HepG2 (cell line): ENCODE measurements around the gene FOSL2. TPM values are rescaled to one million over a fixed set of nuclear protein-coding genes. Genes with fewer than 3 reads are reported as not detected.

Experiments used
- ARID2 ChIP-seq: sonication (generic); formaldehyde crosslinking; IDR thresholded peaks from 2 replicates; pipeline ENCODE4 v1.8.1; 2022; ENCODE audit warnings: mild to moderate bottlenecking, missing genetic modification reagents, borderline replicate concordance
- BHLHE40 ChIP-seq: IDR thresholded peaks from 2 replicates; pipeline ENCODE4 v1.6.1; 2011; ENCODE audit warnings: low read length, improper control_type of control experiment
- CC2D1A ChIP-seq: sonication (generic); formaldehyde crosslinking; IDR thresholded peaks from 2 replicates; pipeline ENCODE4 v1.8.1; 2023; ENCODE audit warnings: mild to moderate bottlenecking, missing genetic modification reagents
- KAT2B ChIP-seq: fragments of 150-350 bp; IDR thresholded peaks from 2 replicates; pipeline ENCODE4 v1.6.1; 2014; ENCODE audit warnings: low read depth, low read length, borderline replicate concordance
- KDM6A ChIP-seq: IDR thresholded peaks from 2 replicates; pipeline ENCODE4 v1.6.1; 2016; ENCODE audit warnings: low read depth
- KLF15 ChIP-seq: sonication (generic); formaldehyde crosslinking; IDR thresholded peaks from 2 replicates; pipeline ENCODE4 v1.8.1; 2023; ENCODE audit warnings: borderline replicate concordance, mild to moderate bottlenecking, inconsistent platforms, missing genetic modification reagents, mixed read lengths
- KLF6 ChIP-seq: IDR thresholded peaks from 2 replicates; pipeline ENCODE4 v1.8.0; 2016; ENCODE audit warnings: missing biosample characterization, missing genetic modification reagents
- PBX3 ChIP-seq: sonication (generic); formaldehyde crosslinking; IDR thresholded peaks from 2 replicates; pipeline ENCODE4 v1.8.1; 2023; ENCODE audit warnings: missing genetic modification reagents, inconsistent platforms, borderline replicate concordance
- PCBP1 ChIP-seq: fragments of 200-400 bp; formaldehyde crosslinking; IDR thresholded peaks from 2 replicates; pipeline ENCODE4 v1.6.1; 2017; ENCODE audit warnings: mild to moderate bottlenecking, low read depth, low read length, borderline replicate concordance
- POGZ ChIP-seq: sonication (generic); formaldehyde crosslinking; IDR thresholded peaks from 2 replicates; pipeline ENCODE4 v1.4.0; 2020; ENCODE audit warnings: mild to moderate bottlenecking, missing genetic modification reagents
- REXO4 ChIP-seq: sonication (generic); formaldehyde crosslinking; IDR thresholded peaks from 2 replicates; pipeline ENCODE4 v1.8.0; 2022; ENCODE audit warnings: missing genetic modification reagents, mild to moderate bottlenecking, borderline replicate concordance
- RFXAP ChIP-seq: sonication (generic); formaldehyde crosslinking; IDR thresholded peaks from 2 replicates; pipeline ENCODE4 v1.4.0; 2020; ENCODE audit warnings: missing genetic modification reagents, borderline replicate concordance
- SAFB2 ChIP-seq: sonication (generic); formaldehyde crosslinking; IDR thresholded peaks from 2 replicates; pipeline ENCODE4 v1.5.1; 2020; ENCODE audit warnings: missing genetic modification reagents, low read depth, mild to moderate bottlenecking, borderline replicate concordance
- SMAD3 ChIP-seq: sonication (generic); formaldehyde crosslinking; IDR thresholded peaks from 2 replicates; pipeline ENCODE4 v1.4.0; 2020; ENCODE audit warnings: missing genetic modification reagents
- SMYD3 ChIP-seq: sonication (generic); formaldehyde crosslinking; IDR thresholded peaks from 2 replicates; pipeline ENCODE4 v1.8.1; 2023; ENCODE audit warnings: mild to moderate bottlenecking, missing genetic modification reagents
- SOX13 ChIP-seq, 3 experiments: fragments of 450-650 bp in 1 of 3; sonication (generic) in 1 of 3; formaldehyde crosslinking in 1 of 3; IDR thresholded peaks in 2 of 3; conservative IDR thresholded peaks in 1 of 3; 2 replicates each; pipeline versions ENCODE4 v1.5.0 to v1.6.1; 2016 to 2020; ENCODE audit warnings: antibody characterized with exemption in 1 of 3, mild to moderate bottlenecking in 1 of 3, missing compliant biosample characterization in 1 of 3, missing genetic modification reagents in 1 of 3, moderate library complexity in 1 of 3
- SP1 ChIP-seq, 2 experiments: fragments of 450-650 bp in 1 of 2; sonication (generic) in 1 of 2; formaldehyde crosslinking in 1 of 2; IDR thresholded peaks; 2 replicates each; pipeline versions ENCODE4 v1.4.0 to v1.6.1; 2016 to 2020; ENCODE audit warnings: missing genetic modification reagents in 1 of 2
- SSRP1 ChIP-seq: IDR thresholded peaks from 2 replicates; pipeline ENCODE4 v1.6.1; 2016; ENCODE audit warnings: control low read depth
- TARDBP ChIP-seq: sonication (generic); formaldehyde crosslinking; IDR thresholded peaks from 2 replicates; pipeline ENCODE4 v1.8.0; 2022; ENCODE audit warnings: mild to moderate bottlenecking, missing genetic modification reagents
- ZBTB21 ChIP-seq: sonication (generic); formaldehyde crosslinking; IDR thresholded peaks from 2 replicates; pipeline ENCODE4 v1.4.0; 2020; ENCODE audit warnings: missing genetic modification reagents
- ZFP37 ChIP-seq: sonication (generic); formaldehyde crosslinking; IDR thresholded peaks from 2 replicates; pipeline ENCODE4 v1.4.0; 2020; ENCODE audit warnings: missing genetic modification reagents, borderline replicate concordance
- ZFP62 ChIP-seq: sonication (generic); formaldehyde crosslinking; IDR thresholded peaks from 2 replicates; pipeline ENCODE4 v1.4.0; 2020; ENCODE audit warnings: missing genetic modification reagents
- ZNF282 ChIP-seq: fragments of 450-650 bp; IDR thresholded peaks from 2 replicates; pipeline ENCODE4 v1.6.1; 2018; ENCODE audit not compliant: partially characterized antibody
- ZNF326 ChIP-seq: sonication (generic); formaldehyde crosslinking; IDR thresholded peaks from 2 replicates; pipeline ENCODE4 v1.4.0; 2020; ENCODE audit warnings: missing genetic modification reagents, borderline replicate concordance
- ZNF549 ChIP-seq: sonication (generic); formaldehyde crosslinking; IDR thresholded peaks from 2 replicates; pipeline ENCODE4 v1.5.0; 2020; ENCODE audit warnings: missing genetic modification reagents
- ZNF562 ChIP-seq: sonication (generic); formaldehyde crosslinking; IDR thresholded peaks from 2 replicates; pipeline ENCODE4 v1.8.0; 2022; ENCODE audit warnings: missing genetic modification reagents, borderline replicate concordance
- ZNF674 ChIP-seq: sonication (generic); formaldehyde crosslinking; IDR thresholded peaks from 2 replicates; pipeline ENCODE4 v1.5.0; 2020; ENCODE audit warnings: low read depth, mild to moderate bottlenecking, missing genetic modification reagents
- polyA plus RNA-seq, 8 experiments: library from polyadenylated mRNA; depleted of rRNA in 3 of 8; stranded (reverse) in 7 of 8; unstranded in 1 of 8; fragments of >200 nt; fragmentation: Illumina TruSeq in 4 of 8; extraction: Trizol in 4 of 8; gene quantifications; 2 replicates each; pipeline versions ENCODE4 v1.2.1 to v1.2.3, GENCODE V29; 2011 to 2016; ENCODE audit warnings: low read depth in 4 of 8, missing spikeins in 1 of 8, mixed read lengths in 1 of 8; ENCODE audit not compliant: insufficient read depth in 1 of 8
- total RNA-seq, 5 experiments: library from RNA; depleted of rRNA; stranded (reverse); fragments of >200 nt; fragmentation: Illumina TruSeq; extraction: Trizol; gene quantifications; 2 replicates each; pipeline ENCODE4 v1.2.3, GENCODE V29; 2016; ENCODE audit warnings: low read depth in 1 of 5
- TF ChIP-seq, protein P1 (sequence below): sonication (generic); formaldehyde crosslinking; IDR thresholded peaks from 2 replicates; pipeline ENCODE4 v1.5.0; 2020; ENCODE audit warnings: mild to moderate bottlenecking, missing genetic modification reagents, moderate library complexity

FOSL2 gene
- total and polyA plus RNA-seq, 2 of the 13 experiments (the other 11 are each of a cell fraction or from before 2014, with no cell fraction given) = 3.4 to 18.1 TPM

- peak; percentile 83; the same call in 1 of the 2 replicates for TF ChIP-seq ARID2
- no peak for TF ChIP-seq CC2D1A
- no peak for TF ChIP-seq ZFP62
- TF ChIP-seq ZFP37 = peak; percentile 55; the same call in 1 of the 2 replicates
- TF ChIP-seq REXO4 (CRISPR knock-in tag) = no peak
- TF ChIP-seq ZBTB21 (CRISPR knock-in tag) = peak; percentile 61
- no peak for TF ChIP-seq ZNF562 (CRISPR knock-in tag)
- peak; percentile 56; the same call in 1 of the 2 replicates for TF ChIP-seq KLF15
- no peak for TF ChIP-seq ZNF549 (CRISPR knock-in tag)
- TF ChIP-seq SMAD3 (CRISPR knock-in tag) = peak; percentile 91
- TF ChIP-seq PCBP1 = peak; percentile 65; the same call in 1 of the 2 replicates
- TF ChIP-seq BHLHE40 = peak; percentile 74
- no peak for TF ChIP-seq PBX3 (CRISPR knock-in tag)
- TF ChIP-seq SSRP1 (CRISPR knock-in tag) = peak; percentile 89; the same call in 1 of the 2 replicates
- TF ChIP-seq KLF6 (CRISPR knock-in tag) = peak; percentile 96
- no peak; the same call in 1 of the 2 replicates for TF ChIP-seq ZNF674
- peak; percentile 98 for TF ChIP-seq TARDBP (CRISPR knock-in tag)
- TF ChIP-seq ZNF282 = no peak
- 0 out of 2 replicates have a peak, but pooled peaks have one; percentile 37 for TF ChIP-seq SOX13 (IDR thresholded peaks at IDR 0.05)
- peak in 1 of 2 experiments; percentile 83; a peak in 2 of 4 replicates for TF ChIP-seq SOX13 (CRISPR knock-in tag; conservative IDR thresholded peaks at IDR 0.05 in 1 of 2, IDR thresholded peaks at IDR 0.05 in 1 of 2)
- TF ChIP-seq SMYD3 = peak; percentile 90
- peak; percentile 70 for TF ChIP-seq POGZ
- TF ChIP-seq SAFB2 (CRISPR knock-in tag) = 0 out of 2 replicates have a peak, but pooled peaks have one; percentile 80
- TF ChIP-seq RFXAP = peak; percentile 75; the same call in 1 of the 2 replicates
- TF ChIP-seq KDM6A (CRISPR knock-in tag) = no peak; the same call in 1 of the 2 replicates
- TF ChIP-seq SP1 (IDR thresholded peaks at IDR 0.05) = no peak
- TF ChIP-seq SP1 (CRISPR knock-in tag; IDR thresholded peaks at IDR 0.05) = peak; percentile 52; the same call in 1 of the 2 replicates
- no peak for TF ChIP-seq KAT2B
- no peak for TF ChIP-seq ZNF326 (CRISPR knock-in tag)
- TF ChIP-seq, protein P1, sequence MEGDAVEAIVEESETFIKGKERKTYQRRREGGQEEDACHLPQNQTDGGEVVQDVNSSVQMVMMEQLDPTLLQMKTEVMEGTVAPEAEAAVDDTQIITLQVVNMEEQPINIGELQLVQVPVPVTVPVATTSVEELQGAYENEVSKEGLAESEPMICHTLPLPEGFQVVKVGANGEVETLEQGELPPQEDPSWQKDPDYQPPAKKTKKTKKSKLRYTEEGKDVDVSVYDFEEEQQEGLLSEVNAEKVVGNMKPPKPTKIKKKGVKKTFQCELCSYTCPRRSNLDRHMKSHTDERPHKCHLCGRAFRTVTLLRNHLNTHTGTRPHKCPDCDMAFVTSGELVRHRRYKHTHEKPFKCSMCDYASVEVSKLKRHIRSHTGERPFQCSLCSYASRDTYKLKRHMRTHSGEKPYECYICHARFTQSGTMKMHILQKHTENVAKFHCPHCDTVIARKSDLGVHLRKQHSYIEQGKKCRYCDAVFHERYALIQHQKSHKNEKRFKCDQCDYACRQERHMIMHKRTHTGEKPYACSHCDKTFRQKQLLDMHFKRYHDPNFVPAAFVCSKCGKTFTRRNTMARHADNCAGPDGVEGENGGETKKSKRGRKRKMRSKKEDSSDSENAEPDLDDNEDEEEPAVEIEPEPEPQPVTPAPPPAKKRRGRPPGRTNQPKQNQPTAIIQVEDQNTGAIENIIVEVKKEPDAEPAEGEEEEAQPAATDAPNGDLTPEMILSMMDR (CRISPR knock-in tag) = peak; percentile 36
These were observed at the start of gene FOSL2 (continued) for GRCh38 chr2:28392297-28393113.
